ENCODE data around the gene SMAP2.

DNA sequence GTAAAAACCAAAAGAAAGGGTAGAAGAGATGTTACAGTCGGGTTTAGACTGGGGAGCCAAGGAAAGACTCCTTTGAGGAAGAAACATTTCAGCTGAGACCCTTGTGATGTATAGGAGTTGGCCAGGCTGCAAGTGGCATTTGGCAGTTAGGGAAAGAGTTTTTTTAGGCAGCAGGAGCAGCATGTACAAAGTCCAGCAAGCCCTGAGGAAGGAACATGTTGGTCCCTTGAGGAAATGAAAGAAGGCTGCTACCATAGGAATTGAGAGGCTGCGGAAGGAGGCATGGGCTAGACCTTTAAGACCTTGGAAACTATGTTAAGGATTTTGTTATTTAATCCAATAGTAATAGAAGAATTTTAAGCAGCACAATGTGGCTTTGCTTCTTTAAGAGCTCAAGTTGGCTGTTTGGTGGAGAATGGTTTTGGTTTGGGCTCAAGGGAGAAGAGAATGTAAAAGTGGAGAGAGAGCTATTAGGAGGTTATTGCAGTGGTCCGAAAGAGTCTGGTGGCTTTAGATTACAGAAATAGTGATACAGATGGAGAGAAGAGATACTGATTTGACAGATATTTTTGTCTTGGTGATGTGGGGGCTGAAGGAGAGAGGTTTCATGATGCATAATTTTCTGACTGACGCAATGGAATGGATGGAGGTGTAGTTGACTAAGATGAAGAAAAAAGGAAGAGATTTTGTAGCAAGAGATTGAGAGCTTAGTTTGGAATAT lies 26.6 kb downstream of the SMAP2 start:
- TF ChIP-seq, protein P1, sequence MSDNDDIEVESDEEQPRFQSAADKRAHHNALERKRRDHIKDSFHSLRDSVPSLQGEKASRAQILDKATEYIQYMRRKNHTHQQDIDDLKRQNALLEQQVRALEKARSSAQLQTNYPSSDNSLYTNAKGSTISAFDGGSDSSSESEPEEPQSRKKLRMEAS (IDR thresholded peaks at IDR 0.05; ENCODE audit: low read depth, low read length), result no peak
- TF ChIP-seq RELA (IDR thresholded peaks at IDR 0.05; ENCODE audit: borderline replicate concordance, partially characterized antibody) (no peak), NKRF (conservative IDR thresholded peaks at IDR 0.05) (no peak), SMARCA5 (IDR thresholded peaks at IDR 0.05) (no peak), SUZ12 (IDR thresholded peaks at IDR 0.05; ENCODE audit: unreplicated experiment) (no peak), REST (IDR thresholded peaks at IDR 0.05; ENCODE audit: low read depth, low read length) (no peak), CTCF (IDR thresholded peaks at IDR 0.05 in 2 of 3, conservative IDR thresholded peaks at IDR 0.05 in 1 of 3; ENCODE audit: control insufficient read depth in 2 of 3, extremely low read depth in 1 of 3, insufficient read depth in 1 of 3, low read depth in 3 of 3, low read length in 3 of 3) (no peak)

Data from GM12878 (cell line).